Caco-2 (cell line): ENCODE data around the gene SUMO3. TPM values are rescaled to one million over a fixed set of nuclear protein-coding genes. Genes with fewer than 3 reads are reported as not detected.

Experiments
- BruUV-seq: library from RNA; stranded (reverse); fragments of 400-500 nt; replicated peaks from 2 replicates; lab custom pipeline; 2021; lab: Mats Ljungman, UMichigan
- CTCF ChIA-PET: fragments of 300-600 bp; sonication (Branson Sonifier 250); formaldehyde crosslinking; loops from one replicate; lab custom pipeline; 2022; ENCODE audit warnings: antibody characterized with exemption; lab: Charles Lee
- POLR2A ChIA-PET: fragments of 300-600 bp; sonication (Branson Sonifier 250); formaldehyde crosslinking; loops from one replicate; lab custom pipeline; 2022; ENCODE audit warnings: antibody characterized with exemption; lab: Charles Lee
- DNase-seq, 2 experiments: peaks; one replicate each; pipeline versions ENCODE4 v3.0.0 to v3.0.0-alpha.2; 2020 to 2022
- H3K27me3 ChIP-seq: replicated peaks from 2 replicates; pipeline ENCODE4 v1.6.0; 2011; ENCODE audit warnings: low read length; ENCODE audit not compliant: control insufficient read depth, insufficient read depth
- H3K36me3 ChIP-seq: 2 replicates; pipeline ENCODE4 v1.5.1; 2011; ENCODE audit warnings: low read length; ENCODE audit not compliant: control insufficient read depth, insufficient read depth
- H3K4me1 ChIP-seq: fragments of 250-450 bp; sonication (Bioruptor Pico); 2 replicates; pipeline ENCODE4 v1.5.1; 2020; ENCODE audit warnings: mild to moderate bottlenecking
- H3K4me3 ChIP-seq: 2 replicates; pipeline ENCODE4 v1.5.1; 2011; ENCODE audit warnings: low read depth, mild to moderate bottlenecking, control low read depth, low read length
- H3K9me3 ChIP-seq: fragments of 250-450 bp; sonication (Bioruptor Pico); 2 replicates; pipeline ENCODE4 v1.5.1; 2020; ENCODE audit warnings: mild to moderate bottlenecking, moderate library complexity
- H3K27ac Mint-ChIP-seq: one replicate; pipeline ENCODE4 v1.8.0; 2022; ENCODE audit warnings: mixed read lengths; ENCODE audit not compliant: unreplicated experiment
- H3K27me3 Mint-ChIP-seq: one replicate; pipeline ENCODE4 v1.8.0; 2022; ENCODE audit warnings: mixed read lengths; ENCODE audit not compliant: insufficient read depth, unreplicated experiment
- H3K36me3 Mint-ChIP-seq: one replicate; pipeline ENCODE4 v1.8.0; 2022; ENCODE audit warnings: mild to moderate bottlenecking, mixed read lengths; ENCODE audit not compliant: insufficient read depth, unreplicated experiment
- H3K4me1 Mint-ChIP-seq: one replicate; pipeline ENCODE4 v1.8.0; 2022; ENCODE audit warnings: low read depth, mixed read lengths; ENCODE audit not compliant: unreplicated experiment
- H3K4me3 Mint-ChIP-seq: one replicate; pipeline ENCODE4 v1.8.0; 2022; ENCODE audit warnings: mild to moderate bottlenecking, moderate library complexity, mixed read lengths; ENCODE audit not compliant: unreplicated experiment
- H3K9me3 Mint-ChIP-seq: one replicate; pipeline ENCODE4 v1.8.0; 2022; ENCODE audit warnings: mixed read lengths; ENCODE audit not compliant: unreplicated experiment
- CTCF ChIP-seq, 2 experiments: fragments of 200-600 bp in 1 of 2; IDR thresholded peaks; 1 replicate in 1 of 2; 2 replicates in 1 of 2; pipeline versions ENCODE4 v1.5.1 to v1.8.0; 2011 to 2022; ENCODE audit warnings: antibody characterized with exemption in 1 of 2, control low read depth in 1 of 2, inconsistent platforms in 1 of 2, low read depth in 1 of 2, low read length in 1 of 2, mild to moderate bottlenecking in 1 of 2, moderate library complexity in 1 of 2; ENCODE audit not compliant: insufficient read depth in 1 of 2, severe bottlenecking in 1 of 2, unreplicated experiment in 1 of 2
- intact Hi-C: fragments of 100-400 bp; cut with micrococcal nuclease; formaldehyde crosslinking; loops from one replicate; pipeline ENCODE4 v1.10.0; 2022; ENCODE audit not compliant: unreplicated experiment
- total RNA-seq: library from RNA; stranded (reverse); gene quantifications from 2 replicates; pipeline ENCODE4 v1.2.3, GENCODE V29; 2022

The SUMO3 gene
- total RNA-seq, 1 experiment from 2014 or later, result 118 TPM

- H3K4me1 Mint-ChIP-seq, result peaks cover 38% of the 10 kb centered on the region
- H3K36me3 Mint-ChIP-seq, result peaks cover 90% of the 10 kb centered on the region
- Histone ChIP-seq H3K4me1 (peaks cover 39% of the 10 kb centered on the region), H3K36me3 (no peaks in the 10 kb centered on the region; the same call in none of the 2 replicates), H3K27me3 (no peaks in the 10 kb centered on the region), H3K4me3 (no peak overlapping the region), H3K9me3 (no peaks in the 10 kb centered on the region)
- POLR2A ChIA-PET, result no interaction called here
- intact Hi-C loops, result no loop called here
- no peak for DNase-seq
- no peak for TF ChIP-seq CTCF (IDR thresholded peaks at IDR 0.05; ENCODE audit: insufficient read depth in 1 of 2, low read depth in 1 of 2, low read length in 1 of 2, severe bottlenecking in 1 of 2, unreplicated experiment in 1 of 2)
- no peaks in the 10 kb centered on the region for H3K9me3 Mint-ChIP-seq
- H3K4me3 Mint-ChIP-seq, result peak overlapping the region; percentile 22
- CTCF ChIA-PET, result interaction anchor here (0.6 kb wide), 1 partner anchor 9 kb away, joined by 3 read pairs; no protein-coding TSS in a partner anchor
- H3K27me3 Mint-ChIP-seq, result no peaks in the 10 kb centered on the region
- peak overlapping the region; percentile 88 for H3K27ac Mint-ChIP-seq
- BruUV-seq, result no TSS peak
Observed at GRCh38 chr21:44865561-44866280, 47.9 kb upstream of the SUMO3 start.

- Mint-ChIP-seq H3K36me3 (peaks cover 96% of the 10 kb centered on the region), H3K9me3 (no peaks in the 10 kb centered on the region), H3K4me1 (peaks cover 25% of the 10 kb centered on the region), H3K27ac (no peak overlapping the region), H3K4me3 (no peak overlapping the region), H3K27me3 (no peaks in the 10 kb centered on the region)
- BruUV-seq, result no TSS peak
- Histone ChIP-seq H3K9me3 (no peaks in the 10 kb centered on the region), H3K4me3 (no peak overlapping the region), H3K27me3 (no peaks in the 10 kb centered on the region), H3K36me3 (no peaks in the 10 kb centered on the region; the same call in none of the 2 replicates), H3K4me1 (peaks cover 15% of the 10 kb centered on the region)
- TF ChIP-seq CTCF (IDR thresholded peaks at IDR 0.05; ENCODE audit: insufficient read depth in 1 of 2, low read depth in 1 of 2, low read length in 1 of 2, severe bottlenecking in 1 of 2, unreplicated experiment in 1 of 2), result no peak
- CTCF ChIA-PET, result no interaction called here
- POLR2A ChIA-PET, result no interaction called here
- no peak for DNase-seq
- intact Hi-C loops, result no loop called here
Observed at GRCh38 chr21:44862869-44863685, 45.2 kb upstream of the SUMO3 start.

DNA sequence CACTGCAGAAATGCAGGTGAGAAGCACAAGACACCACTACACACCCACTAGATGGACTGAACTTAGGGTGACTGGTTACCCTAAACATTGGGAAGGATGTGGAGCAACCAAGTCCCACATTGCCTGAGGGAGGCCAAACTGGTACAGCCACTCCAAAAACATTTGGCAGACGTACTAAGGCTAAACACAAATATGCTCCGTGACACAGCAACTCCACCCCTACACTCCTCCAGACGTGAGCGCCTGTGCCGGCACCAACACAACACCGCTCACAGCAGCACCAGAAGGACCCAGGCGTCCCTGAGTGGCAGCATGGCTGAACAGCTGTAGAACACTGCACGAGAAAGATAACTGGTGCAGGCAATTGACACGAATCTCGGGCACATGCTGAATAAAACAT is 40.9 kb upstream of the SUMO3 start:
- CTCF ChIA-PET, result no interaction called here
- no peak for DNase-seq
- intact Hi-C loops, result no loop called here
- H3K27me3 ChIP-seq, result no peaks in the 10 kb centered on the region
- no peaks in the 10 kb centered on the region for H3K27me3 Mint-ChIP-seq
- H3K4me3 Mint-ChIP-seq, result no peak overlapping the region
- no peak overlapping the region for H3K4me3 ChIP-seq
- POLR2A ChIA-PET, result no interaction called here
- BruUV-seq, result no TSS peak
- H3K9me3 Mint-ChIP-seq, result no peaks in the 10 kb centered on the region
- no peak overlapping the region for H3K27ac Mint-ChIP-seq
- no peaks in the 10 kb centered on the region for H3K4me1 ChIP-seq
- H3K9me3 ChIP-seq, result no peaks in the 10 kb centered on the region
- peaks cover 86% of the 10 kb centered on the region for H3K36me3 Mint-ChIP-seq
- H3K4me1 Mint-ChIP-seq, result peaks cover 5% of the 10 kb centered on the region
- no peak for TF ChIP-seq CTCF (IDR thresholded peaks at IDR 0.05; ENCODE audit: insufficient read depth in 1 of 2, low read depth in 1 of 2, low read length in 1 of 2, severe bottlenecking in 1 of 2, unreplicated experiment in 1 of 2)
- no peaks in the 10 kb centered on the region; the same call in none of the 2 replicates for H3K36me3 ChIP-seq
